Liver (tissue), 9 donors: ENCODE measurements around the gene FRMD7. TPM values are rescaled to one million over a fixed set of nuclear protein-coding genes. Genes with fewer than 3 reads are reported as not detected.

Source experiments
- DNase-seq: peaks from one replicate; pipeline ENCODE4 v3.0.0-alpha.2; 2017; ENCODE audit warnings: low spot score
- H3K27ac ChIP-seq, 2 donors: one replicate each; pipeline ENCODE4 v1.7.0; 2013; ENCODE audit warnings: inconsistent platforms in 2 of 2, low read length in 2 of 2, control low read depth in 1 of 2, low read depth in 1 of 2, mild to moderate bottlenecking in 1 of 2
- H3K27me3 ChIP-seq, 4 donors: one replicate each; pipeline versions ENCODE4 v1.6.1 to v1.7.0; 2013; ENCODE audit warnings: low read length in 3 of 4, inconsistent platforms in 1 of 4, mild to moderate bottlenecking in 1 of 4, moderate library complexity in 1 of 4; ENCODE audit not compliant: control insufficient read depth in 4 of 4, insufficient read depth in 4 of 4
- H3K36me3 ChIP-seq, 4 donors: one replicate each; pipeline versions ENCODE4 v1.6.1 to v1.7.0; 2013; ENCODE audit warnings: low read length in 3 of 4, mild to moderate bottlenecking in 3 of 4, low read depth in 1 of 4, moderate library complexity in 1 of 4; ENCODE audit not compliant: control insufficient read depth in 4 of 4, insufficient read depth in 3 of 4
- H3K4me1 ChIP-seq, 4 donors: one replicate each; pipeline versions ENCODE4 v1.6.1 to v1.7.0; 2013; ENCODE audit warnings: low read length in 3 of 4, mild to moderate bottlenecking in 3 of 4, moderate library complexity in 1 of 4; ENCODE audit not compliant: control insufficient read depth in 4 of 4, insufficient read depth in 4 of 4
- H3K4me3 ChIP-seq, 3 donors: one replicate each; pipeline versions ENCODE4 v1.6.1 to v1.7.0; 2013; ENCODE audit warnings: low read length in 3 of 3, control low read depth in 1 of 3, low read depth in 1 of 3, mild to moderate bottlenecking in 1 of 3
- H3K9ac ChIP-seq, 2 donors: one replicate each; pipeline ENCODE4 v1.7.0; 2013; ENCODE audit warnings: low read length in 2 of 2, mild to moderate bottlenecking in 2 of 2, moderate library complexity in 2 of 2, control low read depth in 1 of 2, low read depth in 1 of 2
- H3K9me3 ChIP-seq, 4 donors: one replicate each; pipeline versions ENCODE4 v1.6.1 to v1.7.0; 2013; ENCODE audit warnings: low read length in 3 of 4; ENCODE audit not compliant: control insufficient read depth in 4 of 4
- CTCF ChIP-seq: fragments of 150-350 bp; IDR thresholded peaks from 2 replicates; pipeline ENCODE4 v1.5.1; 2017; ENCODE audit warnings: improper control_type of control experiment, low read depth, low read length; ENCODE audit not compliant: missing input control
- EGR1 ChIP-seq, 2 donors: IDR thresholded peaks; 2 replicates each; pipeline ENCODE4 v1.6.1; 2016 to 2018; ENCODE audit warnings: antibody characterized with exemption in 2 of 2, low read depth in 2 of 2
- FOXA1 ChIP-seq: IDR thresholded peaks from 2 replicates; pipeline ENCODE4 v1.6.1; 2016; ENCODE audit warnings: antibody characterized with exemption
- FOXA2 ChIP-seq: IDR thresholded peaks from 2 replicates; pipeline ENCODE4 v1.6.1; 2016; ENCODE audit warnings: antibody characterized with exemption
- GABPA ChIP-seq, 2 donors: IDR thresholded peaks in 1 of 2; conservative IDR thresholded peaks in 1 of 2; 2 replicates each; pipeline ENCODE4 v1.6.1; 2016; ENCODE audit warnings: antibody characterized with exemption in 2 of 2, mild to moderate bottlenecking in 1 of 2, moderate library complexity in 1 of 2
- HNF4A ChIP-seq, 2 donors: conservative IDR thresholded peaks; 2 replicates each; pipeline ENCODE4 v1.6.1; 2016; ENCODE audit warnings: antibody characterized with exemption in 2 of 2, mild to moderate bottlenecking in 2 of 2
- HNF4G ChIP-seq: IDR thresholded peaks from 2 replicates; pipeline ENCODE4 v1.6.1; 2016; ENCODE audit warnings: antibody characterized with exemption
- JUND ChIP-seq, 2 donors: IDR thresholded peaks; 2 replicates each; pipeline ENCODE4 v1.6.1; 2016; ENCODE audit warnings: antibody characterized with exemption in 2 of 2
- MAX ChIP-seq: IDR thresholded peaks from 2 replicates; pipeline ENCODE4 v1.6.1; 2016; ENCODE audit warnings: antibody characterized with exemption
- NR2F2 ChIP-seq: IDR thresholded peaks from 2 replicates; pipeline ENCODE4 v1.6.1; 2016; ENCODE audit warnings: antibody characterized with exemption
- RAD21 ChIP-seq, 2 donors: IDR thresholded peaks; 2 replicates each; pipeline ENCODE4 v1.6.1; 2016; ENCODE audit warnings: antibody characterized with exemption in 2 of 2, mild to moderate bottlenecking in 2 of 2
- RXRA ChIP-seq, 2 donors: IDR thresholded peaks; 2 replicates each; pipeline ENCODE4 v1.6.1; 2017 to 2018; ENCODE audit warnings: antibody characterized with exemption in 2 of 2, mild to moderate bottlenecking in 1 of 2
- SP1 ChIP-seq: IDR thresholded peaks from 2 replicates; pipeline ENCODE4 v1.6.1; 2018; ENCODE audit warnings: antibody characterized with exemption, mild to moderate bottlenecking
- TAF1 ChIP-seq: conservative IDR thresholded peaks from 2 replicates; pipeline ENCODE4 v1.6.1; 2016; ENCODE audit warnings: antibody characterized with exemption, mild to moderate bottlenecking
- YY1 ChIP-seq: IDR thresholded peaks from 2 replicates; pipeline ENCODE4 v1.6.1; 2016; ENCODE audit warnings: antibody characterized with exemption, mild to moderate bottlenecking
- WGBS: extraction: QIAGEN DNeasy Blood & Tissue Kit; methylation state at CpG from one replicate; pipeline ENCODE4 v1.1.7; 2013; 5-methylcytosine and 5-hydroxymethylcytosine counted together
- polyA plus RNA-seq, 2 donors: library from polyadenylated mRNA; stranded (reverse) in 1 of 2; unstranded in 1 of 2; fragments of 200-250 nt in 1 of 2; fragments of >200 nt in 1 of 2; fragmentation: Nextera tagmentation in 1 of 2; extraction: Ambion mirVana in 1 of 2; gene quantifications; one replicate each; pipeline versions ENCODE4 v1.2.1 to v1.2.3, GENCODE V29; 2013 to 2015
- total RNA-seq, 2 donors: library from RNA; depleted of rRNA; stranded (reverse); fragments of >200 nt; gene quantifications; one replicate each; pipeline ENCODE4 v1.2.3, GENCODE V29; 2014
- TF ChIP-seq, protein P1 (sequence below): IDR thresholded peaks from 2 replicates; pipeline ENCODE4 v1.6.1; 2016; ENCODE audit warnings: antibody characterized with exemption
- TF ChIP-seq, protein P2 (sequence below): IDR thresholded peaks from 2 replicates; pipeline ENCODE4 v1.6.1; 2016; ENCODE audit warnings: antibody characterized with exemption
- TF ChIP-seq, protein P3 (sequence below): IDR thresholded peaks from 2 replicates; pipeline ENCODE4 v1.6.1; 2016; ENCODE audit warnings: antibody characterized with exemption, mild to moderate bottlenecking
- donor health status: healthy.
- donor health status: healthy.
- donor health status: healthy.
- donor health status: healthy.
- donor health status: healthy.

FRMD7 gene
- total and polyA plus RNA-seq, 4 donors: 0.03 to 0.14 (median 0.08) TPM; not detected in 1

GRCh38 chrX:132044953-132045352 lies 82.9 kb downstream of the FRMD7 start:
- Histone ChIP-seq H3K9me3 (no peaks in the 10 kb centered on the region), H3K36me3 (no peaks in the 10 kb centered on the region), H3K27me3 (peaks cover 0 to 7% (median 0%) of the 10 kb centered on the region in 4 donors), H3K9ac (no peak overlapping the region), H3K4me3 (no peak overlapping the region), H3K27ac (no peak overlapping the region), H3K4me1 (no peaks in the 10 kb centered on the region)
- WGBS: 93% methylated on average over 4 of the region's 4 CpGs
- no peak for DNase-seq
- no peak for TF ChIP-seq NR2F2
- no peak for TF ChIP-seq RXRA (IDR thresholded peaks at IDR 0.05)
- TF ChIP-seq YY1: no peak
- no peak for TF ChIP-seq SP1
- no peak for TF ChIP-seq GABPA (IDR thresholded peaks at IDR 0.05 in 1 of 2, conservative IDR thresholded peaks at IDR 0.05 in 1 of 2)
- TF ChIP-seq, protein P1, sequence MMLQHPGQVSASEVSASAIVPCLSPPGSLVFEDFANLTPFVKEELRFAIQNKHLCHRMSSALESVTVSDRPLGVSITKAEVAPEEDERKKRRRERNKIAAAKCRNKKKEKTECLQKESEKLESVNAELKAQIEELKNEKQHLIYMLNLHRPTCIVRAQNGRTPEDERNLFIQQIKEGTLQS: no peak
- no peak for TF ChIP-seq FOXA1
- no peak for TF ChIP-seq EGR1 (IDR thresholded peaks at IDR 0.05; ENCODE audit: low read depth in 2 of 2)
- no peak for TF ChIP-seq HNF4G
- no peak for TF ChIP-seq HNF4A (conservative IDR thresholded peaks at IDR 0.05)
- no peak for TF ChIP-seq JUND (IDR thresholded peaks at IDR 0.05)

DNA sequence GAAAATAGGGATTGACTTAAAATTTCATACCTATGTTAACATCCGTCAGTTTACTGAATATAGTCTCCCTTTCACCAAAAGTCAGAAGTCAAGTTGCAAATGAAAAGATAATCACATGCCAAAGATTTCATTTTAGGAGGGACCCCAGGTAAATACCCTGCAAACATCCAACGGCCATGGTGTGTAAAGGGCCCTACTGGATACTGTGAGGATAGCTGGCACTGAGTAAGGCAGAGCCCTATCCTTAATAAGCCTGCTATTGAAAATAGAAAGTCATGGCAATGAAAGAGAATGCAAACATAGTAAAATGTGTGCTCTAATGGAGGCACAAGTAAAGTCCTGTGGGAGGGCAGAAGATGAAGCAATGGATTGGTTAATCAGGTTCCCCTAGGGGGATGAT lies 83.8 kb downstream of the FRMD7 start:
- no peaks in the 10 kb centered on the region for H3K9me3 ChIP-seq
- WGBS: 92% methylated on average over 2 of the region's 2 CpGs
- TF ChIP-seq TAF1 (no peak), FOXA2 (no peak), GABPA (IDR thresholded peaks at IDR 0.05 in 1 of 2, conservative IDR thresholded peaks at IDR 0.05 in 1 of 2) (no peak), MAX (no peak), RAD21 (IDR thresholded peaks at IDR 0.05) (no peak), HNF4A (conservative IDR thresholded peaks at IDR 0.05) (no peak), NR2F2 (no peak), RXRA (IDR thresholded peaks at IDR 0.05) (no peak), FOXA1 (no peak), EGR1 (IDR thresholded peaks at IDR 0.05; ENCODE audit: low read depth in 2 of 2) (no peak), SP1 (no peak), YY1 (no peak), JUND (IDR thresholded peaks at IDR 0.05) (no peak), HNF4G (no peak), CTCF (no peak)
- TF ChIP-seq, protein P2, sequence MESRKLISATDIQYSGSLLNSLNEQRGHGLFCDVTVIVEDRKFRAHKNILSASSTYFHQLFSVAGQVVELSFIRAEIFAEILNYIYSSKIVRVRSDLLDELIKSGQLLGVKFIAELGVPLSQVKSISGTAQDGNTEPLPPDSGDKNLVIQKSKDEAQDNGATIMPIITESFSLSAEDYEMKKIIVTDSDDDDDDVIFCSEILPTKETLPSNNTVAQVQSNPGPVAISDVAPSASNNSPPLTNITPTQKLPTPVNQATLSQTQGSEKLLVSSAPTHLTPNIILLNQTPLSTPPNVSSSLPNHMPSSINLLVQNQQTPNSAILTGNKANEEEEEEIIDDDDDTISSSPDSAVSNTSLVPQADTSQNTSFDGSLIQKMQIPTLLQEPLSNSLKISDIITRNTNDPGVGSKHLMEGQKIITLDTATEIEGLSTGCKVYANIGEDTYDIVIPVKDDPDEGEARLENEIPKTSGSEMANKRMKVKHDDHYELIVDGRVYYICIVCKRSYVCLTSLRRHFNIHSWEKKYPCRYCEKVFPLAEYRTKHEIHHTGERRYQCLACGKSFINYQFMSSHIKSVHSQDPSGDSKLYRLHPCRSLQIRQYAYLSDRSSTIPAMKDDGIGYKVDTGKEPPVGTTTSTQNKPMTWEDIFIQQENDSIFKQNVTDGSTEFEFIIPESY: no peak
- TF ChIP-seq, protein P3, sequence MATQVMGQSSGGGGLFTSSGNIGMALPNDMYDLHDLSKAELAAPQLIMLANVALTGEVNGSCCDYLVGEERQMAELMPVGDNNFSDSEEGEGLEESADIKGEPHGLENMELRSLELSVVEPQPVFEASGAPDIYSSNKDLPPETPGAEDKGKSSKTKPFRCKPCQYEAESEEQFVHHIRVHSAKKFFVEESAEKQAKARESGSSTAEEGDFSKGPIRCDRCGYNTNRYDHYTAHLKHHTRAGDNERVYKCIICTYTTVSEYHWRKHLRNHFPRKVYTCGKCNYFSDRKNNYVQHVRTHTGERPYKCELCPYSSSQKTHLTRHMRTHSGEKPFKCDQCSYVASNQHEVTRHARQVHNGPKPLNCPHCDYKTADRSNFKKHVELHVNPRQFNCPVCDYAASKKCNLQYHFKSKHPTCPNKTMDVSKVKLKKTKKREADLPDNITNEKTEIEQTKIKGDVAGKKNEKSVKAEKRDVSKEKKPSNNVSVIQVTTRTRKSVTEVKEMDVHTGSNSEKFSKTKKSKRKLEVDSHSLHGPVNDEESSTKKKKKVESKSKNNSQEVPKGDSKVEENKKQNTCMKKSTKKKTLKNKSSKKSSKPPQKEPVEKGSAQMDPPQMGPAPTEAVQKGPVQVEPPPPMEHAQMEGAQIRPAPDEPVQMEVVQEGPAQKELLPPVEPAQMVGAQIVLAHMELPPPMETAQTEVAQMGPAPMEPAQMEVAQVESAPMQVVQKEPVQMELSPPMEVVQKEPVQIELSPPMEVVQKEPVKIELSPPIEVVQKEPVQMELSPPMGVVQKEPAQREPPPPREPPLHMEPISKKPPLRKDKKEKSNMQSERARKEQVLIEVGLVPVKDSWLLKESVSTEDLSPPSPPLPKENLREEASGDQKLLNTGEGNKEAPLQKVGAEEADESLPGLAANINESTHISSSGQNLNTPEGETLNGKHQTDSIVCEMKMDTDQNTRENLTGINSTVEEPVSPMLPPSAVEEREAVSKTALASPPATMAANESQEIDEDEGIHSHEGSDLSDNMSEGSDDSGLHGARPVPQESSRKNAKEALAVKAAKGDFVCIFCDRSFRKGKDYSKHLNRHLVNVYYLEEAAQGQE: no peak
- TF ChIP-seq, protein P1: no peak
- DNase-seq: no peak
- H3K27me3 ChIP-seq: peaks cover 0 to 7% (median 0%) of the 10 kb centered on the region in 4 donors
- no peak overlapping the region for H3K9ac ChIP-seq
- no peak overlapping the region for H3K4me3 ChIP-seq
- H3K36me3 ChIP-seq: no peaks in the 10 kb centered on the region
- H3K4me1 ChIP-seq: no peaks in the 10 kb centered on the region
- H3K27ac ChIP-seq: no peak overlapping the region
